BLaER1 treated with 17β-estradiol and CSF1 and Interleukin-3, amounts not matched to agents 10 nM and 100 nM (cell line): ENCODE results near the gene PSMA6.
A peak's percentile ranks its signal among the peaks of the same experiment; 100 is the strongest.

ENCODE experiments used
- H3K27ac ChIP-seq, 11 experiments: shearing (Covaris generic); formaldehyde crosslinking; 2 replicates each; pipeline ENCODE4 v1.8.1; 2022
- H3K27me3 ChIP-seq, 11 experiments: shearing (Covaris generic); formaldehyde crosslinking; 2 replicates each; pipeline ENCODE4 v1.8.1; 2022
- H3K36me3 ChIP-seq, 11 experiments: shearing (Covaris generic); formaldehyde crosslinking; 2 replicates each; pipeline ENCODE4 v1.8.1; 2022
- H3K4me1 ChIP-seq, 10 experiments: shearing (Covaris generic); formaldehyde crosslinking; 2 replicates each; pipeline ENCODE4 v1.8.1; 2022
- H3K4me2 ChIP-seq, 11 experiments: shearing (Covaris generic); formaldehyde crosslinking; 2 replicates each; pipeline ENCODE4 v1.8.1; 2022
- H3K4me3 ChIP-seq, 10 experiments: shearing (Covaris generic); formaldehyde crosslinking; 2 replicates each; pipeline ENCODE4 v1.8.1; 2022
- H3K9ac ChIP-seq, 11 experiments: shearing (Covaris generic); formaldehyde crosslinking; 2 replicates each; pipeline ENCODE4 v1.8.1; 2022
- H3K9me3 ChIP-seq, 11 experiments: shearing (Covaris generic); formaldehyde crosslinking; replicated peaks in 1 of 11; 2 replicates each; pipeline ENCODE4 v1.8.1; 2022
- H4K20me1 ChIP-seq, 11 experiments: shearing (Covaris generic); formaldehyde crosslinking; 2 replicates each; pipeline ENCODE4 v1.8.1; 2022
- Cebpa-rat ChIP-seq, 11 experiments: shearing (Covaris generic); IDR thresholded peaks; 2 replicates each; pipeline ENCODE4 v1.8.1; 2022

Gene PSMA6

GRCh38 chr14:35286707-35287106, 5.5 kb upstream of the PSMA6 start:
- peak overlapping the region; percentile 31 to 98 (median 92); a peak in 21 of 22 replicates for H3K9ac ChIP-seq
- peaks cover 0 to 13% (median 8%) of the 10 kb centered on the region in 11 experiments; a peak in 12 of 22 replicates for H3K36me3 ChIP-seq
- H3K27me3 ChIP-seq = no peaks in the 10 kb centered on the region
- H3K4me2 ChIP-seq = peak overlapping the region; percentile 83 to 97 (median 92)
- peaks cover 0 to 7% (median 0%) of the 10 kb centered on the region in 11 experiments; a peak in 4 of 22 replicates for H3K9me3 ChIP-seq
- no peaks in the 10 kb centered on the region for H4K20me1 ChIP-seq
- peak overlapping the region; percentile 39 to 99 (median 96); a peak in 21 of 22 replicates for H3K27ac ChIP-seq
- H3K4me1 ChIP-seq = peaks cover 76 to 89% (median 84%) of the 10 kb centered on the region in 10 experiments
- peak in 3 of 11 experiments; percentile 36 to 79 (median 49); a peak in 5 of 22 replicates for TF ChIP-seq Cebpa-rat (IDR thresholded peaks at IDR 0.05)
- peak overlapping the region in 8 of 10 experiments; percentile 23 to 65 (median 56); a peak in 15 of 20 replicates for H3K4me3 ChIP-seq

GRCh38 chr14:35287431-35288013, 4.7 kb upstream of the PSMA6 start:
- Histone ChIP-seq H3K9ac (peak overlapping the region; percentile 31 to 98 (median 92); a peak in 21 of 22 replicates), H4K20me1 (no peaks in the 10 kb centered on the region), H3K9me3 (peaks cover 0 to 4% (median 0%) of the 10 kb centered on the region in 11 experiments; a peak in 4 of 22 replicates), H3K4me3 (peak overlapping the region in 8 of 10 experiments; percentile 23 to 65 (median 56); a peak in 13 of 20 replicates), H3K36me3 (peaks cover 0 to 5% (median 4%) of the 10 kb centered on the region in 11 experiments; a peak in 12 of 22 replicates), H3K4me1 (peaks cover 76 to 87% (median 83%) of the 10 kb centered on the region in 10 experiments), H3K27me3 (no peaks in the 10 kb centered on the region), H3K27ac (peak overlapping the region in 10 of 11 experiments; percentile 71 to 99 (median 96); a peak in 21 of 22 replicates), H3K4me2 (peak overlapping the region; percentile 83 to 97 (median 92))
- 0 out of 22 replicates have a peak, but pooled peaks of 1 of the 11 experiments have one; percentile 7 for TF ChIP-seq Cebpa-rat (IDR thresholded peaks at IDR 0.05)

GRCh38 chr14:35289623-35290022, 2.6 kb upstream of the PSMA6 start:
- H3K4me1 ChIP-seq = peaks cover 61 to 66% (median 64%) of the 10 kb centered on the region in 10 experiments
- H3K4me2 ChIP-seq = peak overlapping the region; percentile 73 to 97 (median 92)
- H3K4me3 ChIP-seq = peak overlapping the region in 1 of 10 experiments; percentile 90; a peak in 1 of 20 replicates
- H3K9ac ChIP-seq = peak overlapping the region in 7 of 11 experiments; percentile 92 to 98 (median 95); a peak in 14 of 22 replicates
- H3K9me3 ChIP-seq = no peaks in the 10 kb centered on the region
- H3K27ac ChIP-seq = peak overlapping the region in 10 of 11 experiments; percentile 18 to 99 (median 96); a peak in 18 of 22 replicates
- peaks cover 1 to 10% (median 7%) of the 10 kb centered on the region in 11 experiments; a peak in 15 of 22 replicates for H4K20me1 ChIP-seq
- H3K27me3 ChIP-seq = no peaks in the 10 kb centered on the region
- no peak for TF ChIP-seq Cebpa-rat (IDR thresholded peaks at IDR 0.05)
- peaks cover 0 to 15% (median 6%) of the 10 kb centered on the region in 11 experiments; a peak in 8 of 22 replicates for H3K36me3 ChIP-seq

- Histone ChIP-seq H3K4me2 (peak overlapping the region; percentile 81 to 98 (median 95)), H3K4me1 (peaks cover 61 to 69% (median 64%) of the 10 kb centered on the region in 10 experiments), H3K9me3 (no peaks in the 10 kb centered on the region), H3K27me3 (no peaks in the 10 kb centered on the region), H3K4me3 (peak overlapping the region; percentile 69 to 95 (median 90)), H3K36me3 (peaks cover 0 to 49% (median 34%) of the 10 kb centered on the region in 11 experiments; a peak in 14 of 22 replicates), H3K9ac (peak overlapping the region; percentile 90 to 98 (median 95)), H3K27ac (peak overlapping the region; percentile 79 to 99 (median 96)), H4K20me1 (peaks cover 5 to 43% (median 37%) of the 10 kb centered on the region in 11 experiments; a peak in 21 of 22 replicates)
- TF ChIP-seq Cebpa-rat (IDR thresholded peaks at IDR 0.05) = no peak
Measured at GRCh38 chr14:35292770-35293561, 784 bp downstream of the PSMA6 start.

GRCh38 chr14:35295845-35296161, 3.6 kb downstream of the PSMA6 start:
- no peak for TF ChIP-seq Cebpa-rat (IDR thresholded peaks at IDR 0.05)
- H3K4me3 ChIP-seq = peak overlapping the region; percentile 69 to 95 (median 90)
- peak overlapping the region; percentile 90 to 98 (median 95); a peak in 20 of 22 replicates for H3K9ac ChIP-seq
- no peaks in the 10 kb centered on the region for H3K9me3 ChIP-seq
- H3K27ac ChIP-seq = peak overlapping the region in 9 of 11 experiments; percentile 75 to 99 (median 97); a peak in 16 of 22 replicates
- peaks cover 0 to 77% (median 53%) of the 10 kb centered on the region in 11 experiments; a peak in 15 of 22 replicates for H3K36me3 ChIP-seq
- peaks cover 27 to 71% (median 65%) of the 10 kb centered on the region in 11 experiments; a peak in 21 of 22 replicates for H4K20me1 ChIP-seq
- H3K4me1 ChIP-seq = peaks cover 61 to 68% (median 64%) of the 10 kb centered on the region in 10 experiments
- peak overlapping the region; percentile 81 to 98 (median 95) for H3K4me2 ChIP-seq
- no peaks in the 10 kb centered on the region for H3K27me3 ChIP-seq

- Histone ChIP-seq H3K27ac (peak overlapping the region in 10 of 11 experiments; percentile 32 to 99 (median 96); a peak in 17 of 22 replicates), H4K20me1 (peaks cover 34 to 79% (median 72%) of the 10 kb centered on the region in 11 experiments; a peak in 21 of 22 replicates), H3K4me1 (peaks cover 62 to 70% (median 69%) of the 10 kb centered on the region in 10 experiments), H3K36me3 (peaks cover 0 to 85% (median 57%) of the 10 kb centered on the region in 11 experiments; a peak in 19 of 22 replicates), H3K27me3 (no peaks in the 10 kb centered on the region), H3K9ac (peak overlapping the region in 6 of 11 experiments; percentile 92 to 98 (median 96); a peak in 10 of 22 replicates), H3K4me2 (peak overlapping the region; percentile 81 to 98 (median 95)), H3K4me3 (peak overlapping the region in 7 of 10 experiments; percentile 26 to 94 (median 90); a peak in 10 of 20 replicates), H3K9me3 (no peaks in the 10 kb centered on the region)
- no peak for TF ChIP-seq Cebpa-rat (IDR thresholded peaks at IDR 0.05)
Measured at GRCh38 chr14:35296545-35296944, 4.4 kb downstream of the PSMA6 start.

- Histone ChIP-seq H3K9ac (peak overlapping the region in 4 of 11 experiments; percentile 9 to 97 (median 34); a peak in 1 of 22 replicates), H4K20me1 (peaks cover 44 to 90% (median 82%) of the 10 kb centered on the region in 11 experiments; a peak in 21 of 22 replicates), H3K36me3 (peaks cover 0 to 96% (median 68%) of the 10 kb centered on the region in 11 experiments; a peak in 20 of 22 replicates), H3K27ac (peak overlapping the region; percentile 32 to 99 (median 96); a peak in 15 of 22 replicates), H3K4me1 (peaks cover 67 to 79% (median 72%) of the 10 kb centered on the region in 10 experiments), H3K4me2 (peak overlapping the region; percentile 81 to 98 (median 95)), H3K27me3 (no peaks in the 10 kb centered on the region), H3K9me3 (peaks cover 0 to 4% (median 0%) of the 10 kb centered on the region in 11 experiments; a peak in 2 of 22 replicates), H3K4me3 (peak overlapping the region in 1 of 10 experiments; percentile 90; a peak in 3 of 20 replicates)
- TF ChIP-seq Cebpa-rat (IDR thresholded peaks at IDR 0.05) = no peak
Measured at GRCh38 chr14:35297706-35298105, 5.5 kb downstream of the PSMA6 start.

- Histone ChIP-seq H3K36me3 (peaks cover 0 to 100% (median 75%) of the 10 kb centered on the region in 11 experiments; a peak in 20 of 22 replicates), H4K20me1 (peaks cover 49 to 97% (median 89%) of the 10 kb centered on the region in 11 experiments; a peak in 21 of 22 replicates), H3K4me1 (peaks cover 67 to 86% (median 74%) of the 10 kb centered on the region in 10 experiments), H3K27me3 (no peaks in the 10 kb centered on the region), H3K27ac (peak overlapping the region in 10 of 11 experiments; percentile 13 to 99 (median 68); a peak in 8 of 22 replicates), H3K9ac (peak overlapping the region in 1 of 11 experiments; percentile 9; a peak in 1 of 22 replicates), H3K9me3 (peaks cover 0 to 7% (median 0%) of the 10 kb centered on the region in 11 experiments; a peak in 2 of 22 replicates), H3K4me3 (no peak overlapping the region), H3K4me2 (peak overlapping the region; percentile 81 to 98 (median 95))
- TF ChIP-seq Cebpa-rat (IDR thresholded peaks at IDR 0.05) = no peak
Measured at GRCh38 chr14:35298351-35298750, 6.2 kb downstream of the PSMA6 start.
